D721Med (cell line): ENCODE data around the gene ZCCHC3.

Source experiments
- DNase-seq: peaks from one replicate; pipeline ENCODE4 v3.0.0; 2011; ENCODE audit warnings: low spot score; ENCODE audit not compliant: insufficient read length
- FAIRE-seq: peaks from 2 replicates; lab custom pipeline; 2011; peaks lifted over from hg19 to GRCh38; lab: Jason Lieb, UNC
- CTCF ChIP-seq: IDR thresholded peaks from 2 replicates; pipeline ENCODE4 v1.5.1; 2012; ENCODE audit warnings: mild to moderate bottlenecking, control low read depth; ENCODE audit not compliant: insufficient read depth; ENCODE audit errors: missing control alignments

Gene ZCCHC3

GRCh38 chr20:313948-314347, 16.6 kb downstream of the ZCCHC3 start:
- FAIRE-seq, result no peak
- no peak for DNase-seq
- TF ChIP-seq CTCF, result no peak

- no peak for TF ChIP-seq CTCF
- DNase-seq (no peak), FAIRE-seq (peak; percentile 6)
Measured at GRCh38 chr20:316316-317068, 19.1 kb downstream of the ZCCHC3 start.

- FAIRE-seq, result no peak
Measured at GRCh38 chr20:324177-325044, 27.0 kb downstream of the ZCCHC3 start.

GRCh38 chr20:325045-325888, 27.9 kb downstream of the ZCCHC3 start, which contains the start of gene SOX12:
TSS of gene SOX12 (plus strand) at chr20:325552. CDS start at chr20:325925, 373 bp downstream.
- DNase-seq, result no peak
- no peak for FAIRE-seq
- TF ChIP-seq CTCF, result no peak

More at GRCh38 chr20:324177-325044, 27.0 kb downstream of the ZCCHC3 start:
- no peak for TF ChIP-seq CTCF
- DNase-seq, result peak; percentile 46

- FAIRE-seq (no peak), DNase-seq (no peak)
- TF ChIP-seq CTCF, result no peak
Measured at GRCh38 chr20:325889-326644, 28.7 kb downstream of the ZCCHC3 start.

GRCh38 chr20:326645-327185, 29.3 kb downstream of the ZCCHC3 start:
- DNase-seq, result no peak
- no peak for FAIRE-seq
- no peak for TF ChIP-seq CTCF
